NK-92 treated with Interleukin-12 subunit alpha and Interleukin-12 subunit beta, amount 100 ng/mL, for 24 hours (cell line): Measurements from ENCODE around the gene NECTIN1.

Source experiments
- DNase-seq: peaks from one replicate; lab custom pipeline; 2025; lab: John Stamatoyannopoulos, UW

The NECTIN1 gene

GRCh38 chr11:119712459-119713358, 16.3 kb downstream of the NECTIN1 start:
- no peak for DNase-seq

DNA sequence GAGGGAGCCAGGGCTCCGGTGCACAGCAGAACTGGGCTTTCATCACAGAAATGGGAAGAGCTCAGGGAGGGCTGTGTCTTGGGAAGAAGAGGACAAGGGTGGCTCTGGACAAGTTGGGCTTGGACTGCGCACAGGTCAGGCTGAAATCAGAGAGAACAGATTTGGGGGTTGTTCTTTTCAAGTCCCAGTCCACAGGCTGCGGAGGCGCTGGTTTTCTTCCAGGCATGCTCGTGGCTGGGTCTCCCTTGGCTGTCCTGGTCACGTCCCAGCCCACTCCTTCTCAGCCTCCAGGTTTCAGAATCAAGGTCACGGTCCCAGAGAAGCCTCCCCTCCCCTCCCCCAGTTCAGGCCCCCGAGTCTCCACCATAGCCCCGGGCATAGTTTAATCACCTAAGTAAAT, 17.0 kb downstream of the NECTIN1 start:
- DNase-seq: no peak

GRCh38 chr11:119711476-119711875, 17.5 kb downstream of the NECTIN1 start:
- no peak for DNase-seq

GRCh38 chr11:119710417-119710816, 18.6 kb downstream of the NECTIN1 start:
- DNase-seq: no peak

- no peak for DNase-seq
Observed at GRCh38 chr11:119709638-119710346, 19.2 kb downstream of the NECTIN1 start.

DNA sequence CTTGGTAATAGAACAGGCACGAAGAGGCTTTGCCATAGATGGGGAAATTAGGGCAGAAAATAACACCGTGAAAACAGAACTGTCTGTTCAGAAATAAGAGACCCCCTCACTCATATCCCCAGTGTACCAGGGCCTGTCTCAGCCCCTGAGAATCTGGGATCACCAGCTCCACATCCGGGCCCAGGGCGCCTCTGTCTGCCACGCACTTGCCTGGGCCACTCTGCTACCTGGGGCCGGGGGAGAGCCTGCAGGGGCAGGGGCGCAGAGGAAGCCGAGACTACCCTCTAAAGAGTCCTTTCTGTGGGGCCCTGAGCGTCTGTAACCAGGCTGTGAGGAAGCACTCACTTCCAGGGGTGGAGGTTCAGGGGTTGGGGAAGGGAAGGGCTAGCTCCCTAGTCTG, 19.8 kb downstream of the NECTIN1 start:
- DNase-seq: no peak

- DNase-seq: no peak
Observed at GRCh38 chr11:119708384-119708783, 20.6 kb downstream of the NECTIN1 start.

GRCh38 chr11:119706887-119707286, 22.1 kb downstream of the NECTIN1 start:
- DNase-seq: no peak

- DNase-seq: no peak
Observed at GRCh38 chr11:119706029-119706428, 23.0 kb downstream of the NECTIN1 start.

- no peak for DNase-seq
Observed at GRCh38 chr11:119705362-119705761, 23.6 kb downstream of the NECTIN1 start.

DNA sequence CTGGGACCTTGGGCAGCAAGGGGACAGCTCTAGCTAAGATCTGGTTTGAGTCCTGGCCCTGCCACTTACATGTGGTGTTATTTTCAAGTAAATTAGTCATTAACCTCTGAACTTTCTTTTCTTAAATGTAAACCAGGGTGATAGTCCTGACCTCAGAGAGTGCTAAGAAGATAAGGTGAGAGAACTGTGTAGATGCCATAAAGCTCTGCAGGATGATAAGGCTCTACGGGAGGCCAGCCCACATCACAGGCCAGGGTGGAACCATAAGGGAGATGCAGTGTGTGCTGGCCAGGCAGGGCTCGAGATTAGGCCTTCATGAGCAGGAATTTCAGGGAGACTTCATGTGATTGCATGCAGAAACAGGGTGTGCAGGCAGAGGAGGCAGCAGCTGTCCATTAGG, 24.2 kb downstream of the NECTIN1 start:
- DNase-seq: no peak

DNA sequence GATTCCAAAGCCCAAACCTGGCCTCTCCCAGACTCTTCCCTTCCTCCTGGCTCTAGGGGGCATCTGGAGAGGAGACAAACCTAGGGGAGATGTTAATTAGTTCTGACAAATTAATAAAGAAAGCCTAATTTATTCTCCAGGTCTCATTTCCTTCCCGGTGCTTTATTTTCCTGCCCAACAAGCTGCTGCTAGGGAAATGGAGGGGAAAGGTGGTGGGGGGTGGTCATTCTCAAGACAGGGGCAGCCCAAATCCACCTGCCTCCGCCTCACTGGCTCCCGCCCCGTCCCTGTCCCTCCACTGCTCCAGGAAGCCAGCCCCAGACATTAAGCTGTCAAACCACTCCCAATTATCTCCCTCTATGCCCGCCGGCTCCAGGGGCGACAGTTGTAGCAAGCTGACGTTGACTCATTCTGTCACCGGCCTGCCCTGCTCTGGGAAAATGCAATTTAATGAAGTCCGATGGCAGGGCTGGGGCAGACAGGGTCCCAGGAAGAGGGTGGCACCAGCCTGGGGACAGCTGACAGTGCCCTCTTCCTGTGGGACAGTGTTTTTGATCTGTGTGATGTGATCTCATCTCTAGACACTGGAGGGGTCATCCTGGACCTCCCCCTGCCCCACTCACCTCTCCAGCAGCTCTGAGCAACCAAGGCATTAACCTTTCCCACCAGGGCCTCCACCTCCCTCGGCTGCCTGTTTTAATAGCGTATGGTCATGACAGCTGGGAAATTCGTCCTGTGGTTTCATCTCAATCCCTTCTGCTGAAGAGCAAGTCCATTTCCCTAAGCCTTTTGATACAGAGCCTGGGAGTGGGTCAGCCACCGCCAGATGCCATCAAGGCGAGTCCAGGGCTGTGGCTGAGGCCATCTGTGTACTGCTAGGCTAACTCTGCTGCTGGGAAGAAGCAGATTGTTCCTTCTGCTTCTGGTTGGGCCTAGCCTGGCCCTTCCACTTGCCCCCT, 27.1 kb downstream of the NECTIN1 start:
- no peak for DNase-seq

DNA sequence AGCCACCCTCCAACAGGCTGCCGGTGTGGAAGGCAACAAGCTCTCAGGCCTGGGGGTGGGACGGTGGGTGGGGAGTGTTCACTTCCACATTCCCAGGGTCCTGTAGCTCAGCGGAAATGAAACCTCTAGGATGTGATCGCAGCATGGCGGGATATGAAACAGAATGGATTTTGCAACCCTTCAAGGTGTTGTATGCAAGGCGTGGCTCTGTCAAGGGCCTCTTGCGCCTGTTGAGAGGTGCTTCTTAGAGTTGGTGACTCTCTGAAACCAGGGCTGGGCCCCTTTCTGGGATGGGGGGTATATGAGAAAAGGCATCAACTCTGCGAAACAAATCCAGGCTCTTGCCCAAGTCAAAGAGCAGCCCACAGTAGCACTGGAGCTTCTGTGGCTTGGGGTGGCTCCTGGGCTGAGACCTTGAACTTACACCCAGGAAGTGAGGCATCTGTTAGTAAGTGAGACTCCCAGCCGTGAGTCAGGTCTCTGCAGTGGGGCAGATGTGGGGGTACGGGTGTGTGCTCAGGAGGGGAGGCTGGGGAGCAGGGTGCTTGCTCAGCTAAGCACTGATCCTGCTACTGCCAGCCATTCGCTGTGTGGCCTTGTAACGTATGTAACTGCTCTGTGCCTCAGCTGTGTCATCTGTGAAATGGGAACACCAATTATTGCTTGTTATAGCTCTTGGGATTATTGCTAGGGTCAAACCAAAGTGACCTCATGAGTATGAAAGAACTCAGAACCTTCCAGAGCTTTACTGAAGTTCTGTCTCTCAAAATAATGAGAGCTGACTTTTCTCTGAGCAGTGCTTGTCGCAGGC, 28.3 kb downstream of the NECTIN1 start:
- DNase-seq: peak; percentile 23

DNA sequence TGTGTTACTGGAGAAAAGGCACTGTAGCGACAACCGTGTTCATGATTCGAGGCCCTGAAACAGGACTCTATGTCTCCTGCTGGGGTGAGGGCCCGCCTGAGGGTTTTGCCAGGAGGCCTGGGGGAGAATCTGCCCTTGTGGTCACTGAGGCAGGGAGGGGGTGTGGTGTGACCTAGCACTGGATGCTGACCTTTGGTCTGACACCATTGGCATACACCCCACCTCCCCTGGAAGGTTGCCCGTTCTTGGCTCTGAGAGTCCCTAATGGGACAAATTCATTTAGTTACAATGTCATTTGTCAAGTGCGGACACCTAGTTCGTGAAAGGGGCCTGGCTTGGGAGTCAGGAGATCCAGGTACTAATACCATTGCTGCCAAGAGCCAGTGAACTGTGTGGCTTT, 29.0 kb downstream of the NECTIN1 start:
- no peak for DNase-seq

- no peak for DNase-seq
Observed at GRCh38 chr11:119699227-119699626, 29.8 kb downstream of the NECTIN1 start.

DNA sequence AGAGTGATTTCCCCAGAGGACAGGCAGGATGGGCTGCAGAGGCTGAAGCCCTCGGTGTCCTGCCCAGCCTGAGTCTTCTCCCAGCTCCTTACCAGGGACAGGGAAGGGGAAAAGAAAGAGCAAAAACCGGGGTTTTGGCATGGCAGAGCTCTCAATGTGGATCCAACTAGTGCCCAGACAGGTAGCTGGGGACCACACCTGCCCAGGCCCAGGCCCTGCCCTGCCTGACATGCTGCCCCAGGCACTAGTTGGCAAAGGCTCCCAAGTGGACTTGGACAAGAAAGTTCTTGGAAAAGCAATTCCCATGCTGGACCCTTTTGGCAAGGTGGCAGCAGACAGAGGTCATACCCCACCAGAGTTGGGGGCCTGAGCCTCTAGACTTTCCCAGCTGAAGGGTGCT, 31.1 kb downstream of the NECTIN1 start:
- no peak for DNase-seq

DNA sequence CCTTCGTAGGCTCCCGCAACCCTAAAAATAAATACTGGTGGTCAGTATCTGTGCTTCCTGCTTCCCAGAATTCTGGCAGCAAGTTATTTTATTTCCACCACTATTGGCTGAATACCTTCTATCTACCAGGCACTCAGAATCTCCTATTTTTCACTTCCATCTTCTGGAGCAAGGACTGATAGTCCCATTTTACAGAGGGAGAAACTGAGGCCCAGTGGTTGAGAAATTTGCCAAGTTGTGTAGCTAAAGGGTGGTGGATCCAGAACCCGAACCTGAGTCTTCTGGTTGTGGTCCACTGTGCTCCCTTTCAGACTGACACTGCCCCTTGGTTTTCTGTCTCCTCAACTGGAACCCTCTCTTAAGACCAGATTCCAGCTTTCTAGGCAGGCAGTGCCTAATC, 31.6 kb downstream of the NECTIN1 start:
- DNase-seq: no peak

DNA sequence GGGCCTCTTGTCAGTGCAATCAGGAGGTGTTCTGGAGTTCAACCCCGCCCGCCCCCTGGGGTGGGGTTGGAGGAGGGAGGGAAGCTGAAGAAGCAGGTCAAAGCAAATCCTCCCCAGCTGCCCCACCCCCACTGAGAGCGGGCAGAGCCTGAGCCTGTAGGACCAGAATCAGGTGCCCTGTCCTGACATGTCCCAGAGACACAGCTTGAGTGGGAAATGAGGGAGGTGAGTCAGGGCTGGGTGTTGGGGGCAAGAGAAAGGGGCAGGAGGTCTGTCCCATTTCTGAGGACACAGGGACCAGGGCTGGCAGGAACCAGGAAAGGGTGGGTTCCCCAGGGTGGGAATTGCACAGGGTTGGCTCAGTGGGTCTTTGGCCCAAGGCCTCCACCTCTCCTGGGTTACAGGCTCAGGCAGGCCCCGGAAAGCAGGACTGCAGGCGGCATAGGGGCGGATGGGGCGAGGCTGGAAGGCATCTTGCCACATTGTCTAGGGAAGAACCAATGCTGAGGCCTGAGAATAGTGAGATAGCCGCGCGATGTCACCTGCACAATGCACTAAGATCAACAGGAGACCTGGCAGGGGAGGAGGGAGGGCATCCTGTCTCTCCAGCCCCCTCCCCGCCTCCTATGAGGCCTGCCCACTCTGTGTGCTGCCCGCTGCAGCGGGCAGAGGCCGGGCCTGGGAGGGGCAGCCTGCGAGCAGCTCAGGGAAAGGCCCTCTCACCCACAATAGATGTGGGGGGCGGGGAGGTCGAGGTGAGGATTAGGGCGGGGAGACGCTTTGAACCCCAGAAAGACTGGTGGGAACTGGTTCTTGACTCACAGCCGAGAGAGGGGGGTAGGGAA, 32.4 kb downstream of the NECTIN1 start:
- DNase-seq: no peak

GRCh38 chr11:119694334-119694733, 34.7 kb downstream of the NECTIN1 start:
- DNase-seq: peak; percentile 40

- no peak for DNase-seq
Observed at GRCh38 chr11:119693253-119693815, 35.7 kb downstream of the NECTIN1 start.
